Purkinje cell (primary cell): Measurements from ENCODE around the gene CFHR4. TPM values are rescaled to one million over a fixed set of nuclear protein-coding genes. Genes with fewer than 3 reads are reported as not detected.

ENCODE experiments used
- polyA plus RNA-seq: library from polyadenylated mRNA; unstranded; fragments of >200 nt; fragmentation: Nextera tagmentation; gene quantifications from 2 replicates; pipeline ENCODE4 v1.2.1, GENCODE V29; 2014

The CFHR4 gene
- 0.69 TPM in 1 of 2 replicates, not detected in the other for polyA plus RNA-seq

DNA sequence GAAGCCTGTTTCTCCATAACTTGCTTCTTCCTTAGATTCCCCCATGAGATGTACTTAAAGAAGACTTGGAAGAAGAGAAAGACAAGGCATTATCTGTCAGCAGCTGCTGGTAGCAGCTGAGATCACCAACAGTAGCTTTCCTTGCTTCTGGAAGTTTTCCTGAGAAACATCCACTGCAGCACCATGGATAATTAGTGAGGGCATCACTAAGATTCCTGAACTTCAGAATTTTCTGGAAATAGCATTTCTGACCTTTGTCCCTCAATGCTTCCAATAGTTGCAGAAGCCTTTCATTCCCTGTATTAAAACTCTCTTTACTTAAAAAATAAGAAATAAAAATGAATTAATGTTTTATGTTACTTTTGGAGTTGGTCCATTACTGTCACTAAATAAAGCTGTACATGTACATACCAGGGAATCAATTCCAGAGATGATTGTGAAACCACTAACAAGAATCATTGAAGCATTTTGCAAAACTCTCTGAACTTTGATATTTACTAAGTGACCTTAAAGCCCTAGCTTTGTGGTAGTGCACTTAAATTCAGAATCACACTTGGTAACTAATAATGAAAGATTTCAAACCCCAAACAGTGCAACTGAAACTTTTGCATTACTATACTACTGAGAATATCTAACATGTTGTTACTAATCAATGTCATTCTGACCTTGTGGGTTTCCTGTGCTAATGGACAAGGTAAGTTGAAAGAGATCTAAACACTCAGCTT, at the start of gene CFHR4:
Gene CFHR4 (plus strand): TSS at position 538 of the 725 bp plus-strand sequence. CDS start 99 bp downstream, at position 637.

DNA sequence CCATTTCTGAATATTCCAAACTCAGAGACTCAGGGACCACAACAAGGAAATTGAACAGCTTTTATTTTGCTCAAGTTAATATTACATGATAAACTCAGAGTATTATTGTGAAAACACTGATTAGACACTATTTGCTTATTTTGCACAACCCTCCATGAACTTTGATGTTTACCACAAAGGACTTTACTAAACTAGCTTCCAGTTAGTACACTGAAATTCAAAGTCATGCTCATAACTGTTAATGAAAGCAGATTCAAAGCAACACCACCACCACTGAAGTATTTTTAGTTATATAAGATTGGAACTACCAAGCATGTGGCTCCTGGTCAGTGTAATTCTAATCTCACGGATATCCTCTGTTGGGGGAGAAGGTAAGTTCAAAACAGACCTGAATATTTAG, 55.7 kb downstream of the CFHR4 start, which contains the start of gene CFHR2:
Gene CFHR2 (plus strand): TSS at position 171 of the 400 bp plus-strand sequence. CDS start 143 bp downstream, at position 314.

Other genes starting within 250 kb of the CFHR4 start
- 0.17 and 0.44 TPM in 2 replicates for gene CFH, start 236.0 kb upstream of the CFHR4 start, polyA plus RNA-seq
- gene CFHR3, start 113.2 kb upstream of the CFHR4 start, polyA plus RNA-seq, result not detected in 2 replicates
- gene CFHR1, start 68.3 kb upstream of the CFHR4 start, polyA plus RNA-seq, result not detected in 2 replicates
- not detected in 2 replicates for gene CFHR2, start 55.7 kb downstream of the CFHR4 start, polyA plus RNA-seq
- gene CFHR5, start 89.5 kb downstream of the CFHR4 start, polyA plus RNA-seq, result 0.34 TPM in 1 of 2 replicates, not detected in the other
- not detected in 2 replicates for gene F13B, start 179.2 kb downstream of the CFHR4 start, polyA plus RNA-seq